SK-N-SH (cell line): ENCODE data around the gene OVOL3. TPM values are rescaled to one million over a fixed set of nuclear protein-coding genes. Genes with fewer than 3 reads are reported as not detected.

Experiments used
- CTCF ChIA-PET: fragments of 300-600, 350-600 bp; formaldehyde crosslinking; extraction: SDS; loops from one replicate; lab custom pipeline; 2021; lab: Yijun Ruan, JAX
- POLR2A ChIA-PET: fragments of 350-600 bp; sonication (Branson Sonifier 250); formaldehyde crosslinking; extraction: SDS; loops from one replicate; lab custom pipeline; 2020; ENCODE audit warnings: antibody characterized with exemption, inconsistent platforms; lab: Yijun Ruan, JAX
- DNase-seq: peaks from one replicate; pipeline ENCODE4 v3.0.0; 2012
- H2AFZ ChIP-seq: fragments of 200-600 bp; sonication (generic); 2 replicates; pipeline ENCODE4 v1.8.1; 2016; ENCODE audit warnings: antibody characterized with exemption, mild to moderate bottlenecking, low read depth
- H3F3A ChIP-seq: fragments of 200-600 bp; sonication (generic); replicated peaks from 2 replicates; pipeline ENCODE3; 2016; ENCODE audit warnings: antibody characterized with exemption, mild to moderate bottlenecking; ENCODE audit not compliant: insufficient read depth
- H3K27ac ChIP-seq, 2 experiments: fragments of 200-500 bp in 1 of 2; fragments of 200-600 bp in 1 of 2; sonication (Bioruptor generic) in 1 of 2; sonication (generic), shearing (Covaris generic) in 1 of 2; 2 replicates each; pipeline versions ENCODE4 v1.5.1 to v1.6.1; 2014 to 2016; ENCODE audit warnings: low read depth in 2 of 2, inconsistent platforms in 1 of 2, low read length in 1 of 2, mild to moderate bottlenecking in 1 of 2, mixed read lengths in 1 of 2
- H3K27me3 ChIP-seq: fragments of 200-600 bp; sonication (generic), shearing (Covaris generic); 2 replicates; pipeline ENCODE4 v1.6.1; 2016; ENCODE audit warnings: mixed run types; ENCODE audit not compliant: insufficient read depth
- H3K36me3 ChIP-seq, 2 experiments: fragments of 200-500 bp in 1 of 2; fragments of 200-600 bp in 1 of 2; sonication (Bioruptor generic) in 1 of 2; sonication (generic) in 1 of 2; replicated peaks in 1 of 2; 2 replicates each; pipeline versions ENCODE3 to v1.5.1; 2014 to 2016; ENCODE audit warnings: low read length in 1 of 2, mild to moderate bottlenecking in 1 of 2; ENCODE audit not compliant: insufficient read depth in 2 of 2, control insufficient read depth in 1 of 2
- H3K4me1 ChIP-seq, 2 experiments: fragments of 200-500 bp in 1 of 2; fragments of 200-600 bp in 1 of 2; sonication (Bioruptor generic) in 1 of 2; sonication (generic), shearing (Covaris generic) in 1 of 2; 2 replicates each; pipeline versions ENCODE4 v1.5.1 to v1.6.1; 2014 to 2016; ENCODE audit warnings: low read depth in 1 of 2, low read length in 1 of 2, mixed run types in 1 of 2; ENCODE audit not compliant: insufficient read depth in 2 of 2, control insufficient read depth in 1 of 2
- H3K4me2 ChIP-seq: fragments of 200-600 bp; sonication (generic), shearing (Covaris generic); 2 replicates; pipeline ENCODE4 v1.6.1; 2017; ENCODE audit warnings: mixed run types
- H3K4me3 ChIP-seq, 2 experiments: fragments of 200-500 bp in 1 of 2; fragments of 200-600 bp in 1 of 2; sonication (Bioruptor generic) in 1 of 2; sonication (generic), shearing (Covaris generic) in 1 of 2; 2 replicates each; pipeline versions ENCODE4 v1.5.1 to v1.8.1; 2014 to 2016; ENCODE audit warnings: low read depth in 2 of 2, inconsistent platforms in 1 of 2, low read length in 1 of 2, mild to moderate bottlenecking in 1 of 2, mixed read lengths in 1 of 2, moderate library complexity in 1 of 2
- H3K79me2 ChIP-seq: fragments of 200-600 bp; sonication (generic); 2 replicates; pipeline ENCODE4 v1.8.1; 2017; ENCODE audit warnings: mild to moderate bottlenecking; ENCODE audit not compliant: insufficient read depth
- H3K9ac ChIP-seq: fragments of 200-600 bp; sonication (generic); 2 replicates; pipeline ENCODE4 v1.6.1; 2017; ENCODE audit warnings: mixed run types
- H3K9me2 ChIP-seq: fragments of 200-600 bp; sonication (generic); 2 replicates; pipeline ENCODE4 v1.6.1; 2017; ENCODE audit warnings: mixed run types
- H3K9me3 ChIP-seq: fragments of 200-600 bp; sonication (generic); 2 replicates; pipeline ENCODE4 v1.6.1; 2017; ENCODE audit warnings: mixed run types, mild to moderate bottlenecking, moderate library complexity
- H4K20me1 ChIP-seq: fragments of 200-600 bp; sonication (generic); 2 replicates; pipeline ENCODE4 v1.6.1; 2017; ENCODE audit warnings: mild to moderate bottlenecking, mixed run types; ENCODE audit not compliant: insufficient read depth
- ELF1 ChIP-seq: IDR thresholded peaks from 2 replicates; pipeline ENCODE4 v1.4.0; 2012
- EP300 ChIP-seq, 2 experiments: IDR thresholded peaks; 2 replicates each; pipeline versions ENCODE4 v1.4.0 to v1.6.1; 2012; ENCODE audit warnings: borderline replicate concordance in 1 of 2, low read depth in 1 of 2, low read length in 1 of 2
- FOSL2 ChIP-seq: IDR thresholded peaks from 2 replicates; pipeline ENCODE4 v1.4.0; 2012; ENCODE audit warnings: low read depth, mild to moderate bottlenecking, moderate library complexity, borderline replicate concordance
- FOXJ3 ChIP-seq: sonication (generic); formaldehyde crosslinking; IDR thresholded peaks from 2 replicates; pipeline ENCODE4 v1.5.1; 2020; ENCODE audit warnings: mild to moderate bottlenecking, missing genetic modification reagents
- MXI1 ChIP-seq: IDR thresholded peaks from 2 replicates; pipeline ENCODE4 v1.6.1; 2012; ENCODE audit warnings: mild to moderate bottlenecking, low read depth, low read length, improper control_type of control experiment
- POLR2AphosphoS5 ChIP-seq: IDR thresholded peaks from 2 replicates; pipeline ENCODE4 v1.6.1; 2012; ENCODE audit warnings: low read depth, low read length
- RAD21 ChIP-seq: IDR thresholded peaks from 2 replicates; pipeline ENCODE4 v1.6.1; 2012; ENCODE audit warnings: mild to moderate bottlenecking, low read length
- REST ChIP-seq: IDR thresholded peaks from 2 replicates; pipeline ENCODE4 v1.6.1; 2012; ENCODE audit warnings: mild to moderate bottlenecking, low read depth, low read length, moderate library complexity
- SIN3A ChIP-seq: IDR thresholded peaks from 2 replicates; pipeline ENCODE4 v1.6.1; 2012; ENCODE audit warnings: low read depth, mild to moderate bottlenecking, low read length, moderate library complexity, borderline replicate concordance
- WGBS: methylation state at CpG from one replicate; pipeline ENCODE4 v1.1.6; 2017; ENCODE audit warnings: low lambda C conversion rate; 5-methylcytosine and 5-hydroxymethylcytosine counted together
- polyA plus RNA-seq, 3 experiments: library from polyadenylated mRNA; depleted of rRNA; stranded (reverse); fragments of >200 nt; gene quantifications; 2 replicates each; pipeline ENCODE4 v1.2.3, GENCODE V29; 2012

Gene OVOL3
- polyA plus RNA-seq, 1 of the 3 experiments (the other 2 are of a cell fraction): not detected

- TF ChIP-seq REST (no peak), EP300 (IDR thresholded peaks at IDR 0.05; ENCODE audit: borderline replicate concordance in 1 of 2, low read depth in 1 of 2, low read length in 1 of 2) (no peak), FOSL2 (no peak), ELF1 (no peak), POLR2AphosphoS5 (no peak), RAD21 (no peak), FOXJ3 (CRISPR knock-in tag) (no peak)
Measured at GRCh38 chr19:36097036-36097435, 13.9 kb upstream of the OVOL3 start (continued).

GRCh38 chr19:36099166-36099785, 11.7 kb upstream of the OVOL3 start:
- no peaks in the 10 kb centered on the region for H3K27me3 ChIP-seq
- POLR2A ChIA-PET: no interaction called here

More at GRCh38 chr19:36099166-36099785, 11.7 kb upstream of the OVOL3 start:
- Histone ChIP-seq H3K9me3 (no peaks in the 10 kb centered on the region), H3F3A (no peaks in the 10 kb centered on the region), H3K9ac (no peak overlapping the region), H3K4me2 (no peak overlapping the region), H3K4me3 (no peak overlapping the region), H3K9me2 (no peaks in the 10 kb centered on the region), H3K79me2 (no peaks in the 10 kb centered on the region), H3K27ac (no peak overlapping the region), H3K4me1 (no peaks in the 10 kb centered on the region), H4K20me1 (no peaks in the 10 kb centered on the region), H3K36me3 (peaks cover 0 to 3% of the 10 kb centered on the region in 2 experiments), H2AFZ (no peak overlapping the region)
- 78% methylated on average over 10 of the region's 19 CpGs for WGBS
- TF ChIP-seq ELF1: no peak
- no peak for TF ChIP-seq SIN3A
- no peak for TF ChIP-seq MXI1
- no peak for TF ChIP-seq REST
- no peak for TF ChIP-seq RAD21
- CTCF ChIA-PET: no interaction called here
- no peak for DNase-seq
